ENCODE measurements around the gene C11orf71. TPM values are rescaled to one million over a fixed set of nuclear protein-coding genes. Genes with fewer than 3 reads are reported as not detected.

The C11orf71 gene
- total and polyA plus RNA-seq, 9 of the 15 experiments (the other 6 are each of a cell fraction or from before 2014, with no cell fraction given) = 2.9 to 15.1 (median 9.1) TPM

DNA sequence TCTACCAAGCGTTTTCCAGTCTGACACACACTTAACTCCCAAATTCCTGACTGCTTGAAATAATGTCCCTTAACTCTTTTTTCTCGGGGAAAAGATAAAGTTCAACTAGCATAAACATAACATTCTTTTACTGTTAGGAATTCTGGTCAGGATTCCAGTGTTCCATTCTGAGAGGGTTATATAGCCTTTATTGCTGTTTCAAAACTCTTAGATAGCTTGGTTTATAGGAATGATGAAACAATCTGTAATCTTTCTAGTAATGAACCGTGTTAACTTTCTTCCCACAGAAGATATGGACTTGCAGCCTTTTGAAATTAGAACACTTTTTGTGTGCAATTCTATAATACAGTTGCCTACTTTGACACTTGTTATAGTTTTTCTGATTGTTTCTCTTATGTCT is 47.6 kb upstream of the C11orf71 start:
- H4K20me1 ChIP-seq (replicated peaks; ENCODE audit: control insufficient read depth, insufficient read depth, low read length) = no peaks in the 10 kb centered on the region
- 50% methylated on average over 3 of the region's 3 CpGs for WGBS (ENCODE audit: insufficient coverage, low coverage, missing lambda C conversion rate)
- intact Hi-C loops (cut with micrococcal nuclease) (no loop called here), in situ Hi-C loops (cut with MboI) (no loop called here)
- peaks cover 87% of the 10 kb centered on the region for H3K36me3 ChIP-seq (ENCODE audit: control insufficient read depth, insufficient read depth, low read length)
- no peak overlapping the region for H3K4me2 ChIP-seq (ENCODE audit: insufficient read depth, low read length)
- no peaks in the 10 kb centered on the region for H3K9me1 ChIP-seq (ENCODE audit: control insufficient read depth, insufficient read depth, low read length)
- ChIA-PET CTCF (ENCODE audit: low intra/inter-chr PET ratio) (no interaction called here), POLR2A (interaction anchor here (1.0 to 1.2 kb wide), 2 partner anchors 9 to 18 kb away, joined by 3 to 4 read pairs; partner anchors contain the start of gene REXO2)
- peaks cover 0 to 17% of the 10 kb centered on the region in 2 experiments; a peak in 4 of 5 replicates for H3K4me1 ChIP-seq (replicated peaks in 1 of 2; ENCODE audit: control insufficient read depth in 2 of 2, insufficient read depth in 2 of 2, low read length in 2 of 2)
- no peak for DNase-seq (ENCODE audit: extremely low read depth in 1 of 4, low spot score in 3 of 4)
- H3K27ac ChIP-seq (ENCODE audit: extremely low read depth, low read depth, low read length) = peak overlapping the region; percentile 49; the same call in 1 of the 3 replicates
- no TSS peak for BruUV-seq (replicated peaks)
- H3K79me2 ChIP-seq (ENCODE audit: control insufficient read depth, insufficient read depth, low read length) = peaks cover 57% of the 10 kb centered on the region
- peak; percentile 6 for FAIRE-seq
- ATAC-seq = peak; percentile 43; the same call in 2 of the 3 replicates
- no peaks in the 10 kb centered on the region for H3K9me3 ChIP-seq (replicated peaks; ENCODE audit: control insufficient read depth, insufficient read depth, low read depth, low read length)
- H3K4me3 ChIP-seq = no peak overlapping the region
- H2AFZ ChIP-seq (ENCODE audit: low read depth, low read length) = no peak overlapping the region
- no peaks in the 10 kb centered on the region for H3K27me3 ChIP-seq (ENCODE audit: control insufficient read depth in 2 of 2, insufficient read depth in 2 of 2, low read length in 2 of 2)
- peak overlapping the region in 1 of 2 experiments; percentile 11; a peak in 1 of 4 replicates for H3K9ac ChIP-seq (ENCODE audit: insufficient read depth in 1 of 2, low read depth in 2 of 2, low read length in 2 of 2)
- TF ChIP-seq ZNF717 (CRISPR knock-in tag; IDR thresholded peaks at IDR 0.05) = no peak
- TF ChIP-seq ZNF175 (CRISPR knock-in tag; IDR thresholded peaks at IDR 0.05; ENCODE audit: low read depth) = peak; percentile 92
- no peak for TF ChIP-seq ZNF384 (IDR thresholded peaks at IDR 0.05; ENCODE audit: low read depth, low read length)
- TF ChIP-seq HNRNPL (IDR thresholded peaks at IDR 0.05; ENCODE audit: low read depth, low read length) = no peak
- TF ChIP-seq, protein P1, sequence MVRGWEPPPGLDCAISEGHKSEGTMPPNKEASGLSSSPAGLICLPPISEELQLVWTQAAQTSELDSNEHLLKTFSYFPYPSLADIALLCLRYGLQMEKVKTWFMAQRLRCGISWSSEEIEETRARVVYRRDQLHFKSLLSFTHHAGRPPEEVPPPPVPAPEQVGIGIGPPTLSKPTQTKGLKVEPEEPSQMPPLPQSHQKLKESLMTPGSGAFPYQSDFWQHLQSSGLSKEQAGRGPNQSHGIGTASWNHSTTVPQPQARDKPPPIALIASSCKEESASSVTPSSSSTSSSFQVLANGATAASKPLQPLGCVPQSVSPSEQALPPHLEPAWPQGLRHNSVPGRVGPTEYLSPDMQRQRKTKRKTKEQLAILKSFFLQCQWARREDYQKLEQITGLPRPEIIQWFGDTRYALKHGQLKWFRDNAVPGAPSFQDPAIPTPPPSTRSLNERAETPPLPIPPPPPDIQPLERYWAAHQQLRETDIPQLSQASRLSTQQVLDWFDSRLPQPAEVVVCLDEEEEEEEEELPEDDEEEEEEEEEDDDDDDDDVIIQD (CRISPR knock-in tag; IDR thresholded peaks at IDR 0.05) = no peak
- TF ChIP-seq SREBF1 (IDR thresholded peaks at IDR 0.05; ENCODE audit: borderline replicate concordance, low read depth, low read length) = no peak
- TF ChIP-seq, protein P2, sequence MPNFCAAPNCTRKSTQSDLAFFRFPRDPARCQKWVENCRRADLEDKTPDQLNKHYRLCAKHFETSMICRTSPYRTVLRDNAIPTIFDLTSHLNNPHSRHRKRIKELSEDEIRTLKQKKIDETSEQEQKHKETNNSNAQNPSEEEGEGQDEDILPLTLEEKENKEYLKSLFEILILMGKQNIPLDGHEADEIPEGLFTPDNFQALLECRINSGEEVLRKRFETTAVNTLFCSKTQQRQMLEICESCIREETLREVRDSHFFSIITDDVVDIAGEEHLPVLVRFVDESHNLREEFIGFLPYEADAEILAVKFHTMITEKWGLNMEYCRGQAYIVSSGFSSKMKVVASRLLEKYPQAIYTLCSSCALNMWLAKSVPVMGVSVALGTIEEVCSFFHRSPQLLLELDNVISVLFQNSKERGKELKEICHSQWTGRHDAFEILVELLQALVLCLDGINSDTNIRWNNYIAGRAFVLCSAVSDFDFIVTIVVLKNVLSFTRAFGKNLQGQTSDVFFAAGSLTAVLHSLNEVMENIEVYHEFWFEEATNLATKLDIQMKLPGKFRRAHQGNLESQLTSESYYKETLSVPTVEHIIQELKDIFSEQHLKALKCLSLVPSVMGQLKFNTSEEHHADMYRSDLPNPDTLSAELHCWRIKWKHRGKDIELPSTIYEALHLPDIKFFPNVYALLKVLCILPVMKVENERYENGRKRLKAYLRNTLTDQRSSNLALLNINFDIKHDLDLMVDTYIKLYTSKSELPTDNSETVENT (CRISPR knock-in tag; IDR thresholded peaks at IDR 0.05) = no peak
- TF ChIP-seq, protein P3, sequence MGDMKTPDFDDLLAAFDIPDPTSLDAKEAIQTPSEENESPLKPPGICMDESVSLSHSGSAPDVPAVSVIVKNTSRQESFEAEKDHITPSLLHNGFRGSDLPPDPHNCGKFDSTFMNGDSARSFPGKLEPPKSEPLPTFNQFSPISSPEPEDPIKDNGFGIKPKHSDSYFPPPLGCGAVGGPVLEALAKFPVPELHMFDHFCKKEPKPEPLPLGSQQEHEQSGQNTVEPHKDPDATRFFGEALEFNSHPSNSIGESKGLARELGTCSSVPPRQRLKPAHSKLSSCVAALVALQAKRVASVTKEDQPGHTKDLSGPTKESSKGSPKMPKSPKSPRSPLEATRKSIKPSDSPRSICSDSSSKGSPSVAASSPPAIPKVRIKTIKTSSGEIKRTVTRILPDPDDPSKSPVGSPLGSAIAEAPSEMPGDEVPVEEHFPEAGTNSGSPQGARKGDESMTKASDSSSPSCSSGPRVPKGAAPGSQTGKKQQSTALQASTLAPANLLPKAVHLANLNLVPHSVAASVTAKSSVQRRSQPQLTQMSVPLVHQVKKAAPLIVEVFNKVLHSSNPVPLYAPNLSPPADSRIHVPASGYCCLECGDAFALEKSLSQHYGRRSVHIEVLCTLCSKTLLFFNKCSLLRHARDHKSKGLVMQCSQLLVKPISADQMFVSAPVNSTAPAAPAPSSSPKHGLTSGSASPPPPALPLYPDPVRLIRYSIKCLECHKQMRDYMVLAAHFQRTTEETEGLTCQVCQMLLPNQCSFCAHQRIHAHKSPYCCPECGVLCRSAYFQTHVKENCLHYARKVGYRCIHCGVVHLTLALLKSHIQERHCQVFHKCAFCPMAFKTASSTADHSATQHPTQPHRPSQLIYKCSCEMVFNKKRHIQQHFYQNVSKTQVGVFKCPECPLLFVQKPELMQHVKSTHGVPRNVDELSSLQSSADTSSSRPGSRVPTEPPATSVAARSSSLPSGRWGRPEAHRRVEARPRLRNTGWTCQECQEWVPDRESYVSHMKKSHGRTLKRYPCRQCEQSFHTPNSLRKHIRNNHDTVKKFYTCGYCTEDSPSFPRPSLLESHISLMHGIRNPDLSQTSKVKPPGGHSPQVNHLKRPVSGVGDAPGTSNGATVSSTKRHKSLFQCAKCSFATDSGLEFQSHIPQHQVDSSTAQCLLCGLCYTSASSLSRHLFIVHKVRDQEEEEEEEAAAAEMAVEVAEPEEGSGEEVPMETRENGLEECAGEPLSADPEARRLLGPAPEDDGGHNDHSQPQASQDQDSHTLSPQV (IDR thresholded peaks at IDR 0.05) = peak; percentile 59; the same call in 1 of the 2 replicates
- no peak for TF ChIP-seq PHB2 (IDR thresholded peaks at IDR 0.05; ENCODE audit: low read depth)
- TF ChIP-seq TRIM24 (IDR thresholded peaks at IDR 0.05) = peak; percentile 49 to 59; a peak in 2 of 4 replicates
- TF ChIP-seq, protein P4, sequence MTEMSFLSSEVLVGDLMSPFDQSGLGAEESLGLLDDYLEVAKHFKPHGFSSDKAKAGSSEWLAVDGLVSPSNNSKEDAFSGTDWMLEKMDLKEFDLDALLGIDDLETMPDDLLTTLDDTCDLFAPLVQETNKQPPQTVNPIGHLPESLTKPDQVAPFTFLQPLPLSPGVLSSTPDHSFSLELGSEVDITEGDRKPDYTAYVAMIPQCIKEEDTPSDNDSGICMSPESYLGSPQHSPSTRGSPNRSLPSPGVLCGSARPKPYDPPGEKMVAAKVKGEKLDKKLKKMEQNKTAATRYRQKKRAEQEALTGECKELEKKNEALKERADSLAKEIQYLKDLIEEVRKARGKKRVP (CRISPR knock-in tag; IDR thresholded peaks at IDR 0.05) = peak; percentile 85
- TF ChIP-seq EP300 (IDR thresholded peaks at IDR 0.05; ENCODE audit: low read length) = peak; percentile 17; the same call in 1 of the 2 replicates
- TF ChIP-seq ETV1 (tag; conservative IDR thresholded peaks at IDR 0.05; ENCODE audit: low read depth) = 0 out of 2 replicates have a peak, but pooled peaks have one; percentile 17
- TF ChIP-seq ZNF347 (CRISPR knock-in tag; IDR thresholded peaks at IDR 0.05; ENCODE audit: low read depth) = no peak
